Stimulated activated CD8-positive, alpha-beta memory T cell treated with anti-CD3 and anti-CD28 coated beads, Interleukin-2, amount 100 ng/mL, for 1 hour (primary cell): Measurements from ENCODE around the gene CHAMP1.

Experiments used
- DNase-seq, 2 donors: peaks; one replicate each; pipeline ENCODE4 v3.0.0-alpha.2; 2020; ENCODE audit warnings: low read depth in 2 of 2

Gene CHAMP1, protein sequence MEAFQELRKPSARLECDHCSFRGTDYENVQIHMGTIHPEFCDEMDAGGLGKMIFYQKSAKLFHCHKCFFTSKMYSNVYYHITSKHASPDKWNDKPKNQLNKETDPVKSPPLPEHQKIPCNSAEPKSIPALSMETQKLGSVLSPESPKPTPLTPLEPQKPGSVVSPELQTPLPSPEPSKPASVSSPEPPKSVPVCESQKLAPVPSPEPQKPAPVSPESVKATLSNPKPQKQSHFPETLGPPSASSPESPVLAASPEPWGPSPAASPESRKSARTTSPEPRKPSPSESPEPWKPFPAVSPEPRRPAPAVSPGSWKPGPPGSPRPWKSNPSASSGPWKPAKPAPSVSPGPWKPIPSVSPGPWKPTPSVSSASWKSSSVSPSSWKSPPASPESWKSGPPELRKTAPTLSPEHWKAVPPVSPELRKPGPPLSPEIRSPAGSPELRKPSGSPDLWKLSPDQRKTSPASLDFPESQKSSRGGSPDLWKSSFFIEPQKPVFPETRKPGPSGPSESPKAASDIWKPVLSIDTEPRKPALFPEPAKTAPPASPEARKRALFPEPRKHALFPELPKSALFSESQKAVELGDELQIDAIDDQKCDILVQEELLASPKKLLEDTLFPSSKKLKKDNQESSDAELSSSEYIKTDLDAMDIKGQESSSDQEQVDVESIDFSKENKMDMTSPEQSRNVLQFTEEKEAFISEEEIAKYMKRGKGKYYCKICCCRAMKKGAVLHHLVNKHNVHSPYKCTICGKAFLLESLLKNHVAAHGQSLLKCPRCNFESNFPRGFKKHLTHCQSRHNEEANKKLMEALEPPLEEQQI

DNA sequence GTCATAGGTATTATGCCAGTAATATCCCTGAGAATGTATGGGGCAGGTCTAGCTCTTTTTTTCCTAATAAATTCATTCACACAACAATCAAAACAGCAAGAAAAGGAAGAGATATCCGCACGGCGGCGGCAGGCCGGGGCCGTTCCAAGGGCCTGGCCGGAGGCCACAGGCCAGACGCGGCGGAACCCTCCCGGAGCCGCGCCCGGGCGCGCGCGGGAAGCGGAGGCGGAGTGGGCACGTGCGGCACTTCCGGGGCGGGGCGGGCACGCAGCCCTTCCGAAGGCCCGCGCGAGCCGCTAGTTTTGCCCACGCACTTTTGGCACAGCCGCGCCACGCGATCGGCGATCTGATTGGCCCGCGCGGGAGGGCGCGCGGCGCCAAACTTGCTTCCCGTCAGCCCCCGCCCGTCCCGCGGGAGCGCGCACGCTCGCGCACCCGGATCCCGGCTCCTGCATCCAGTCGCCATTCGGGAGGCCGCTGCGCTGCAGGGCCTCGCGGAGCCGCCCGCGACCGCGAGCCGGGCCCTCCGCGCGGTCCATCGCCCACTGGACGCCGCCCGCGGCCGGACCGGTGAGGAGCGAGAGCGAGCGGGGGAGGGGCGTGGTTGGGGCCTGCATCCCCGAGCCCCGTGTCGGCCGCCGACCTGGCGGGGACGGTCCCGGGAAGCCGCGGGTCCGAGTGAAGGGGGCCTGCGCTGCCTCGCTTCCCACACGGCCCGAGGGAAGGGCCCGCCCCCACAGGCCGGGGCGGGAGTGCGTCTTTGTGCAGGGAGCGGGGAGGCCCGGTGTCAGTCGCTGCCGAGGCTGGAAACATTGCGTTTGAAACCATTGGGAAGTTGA is at the start of gene CHAMP1:
Gene CHAMP1, plus strand, starts transcription at position 430 of the 839 bp plus-strand sequence. CDS start 9,340 bp downstream, outside the sequence.
- DNase-seq, result peak; percentile 79 to 81

DNA sequence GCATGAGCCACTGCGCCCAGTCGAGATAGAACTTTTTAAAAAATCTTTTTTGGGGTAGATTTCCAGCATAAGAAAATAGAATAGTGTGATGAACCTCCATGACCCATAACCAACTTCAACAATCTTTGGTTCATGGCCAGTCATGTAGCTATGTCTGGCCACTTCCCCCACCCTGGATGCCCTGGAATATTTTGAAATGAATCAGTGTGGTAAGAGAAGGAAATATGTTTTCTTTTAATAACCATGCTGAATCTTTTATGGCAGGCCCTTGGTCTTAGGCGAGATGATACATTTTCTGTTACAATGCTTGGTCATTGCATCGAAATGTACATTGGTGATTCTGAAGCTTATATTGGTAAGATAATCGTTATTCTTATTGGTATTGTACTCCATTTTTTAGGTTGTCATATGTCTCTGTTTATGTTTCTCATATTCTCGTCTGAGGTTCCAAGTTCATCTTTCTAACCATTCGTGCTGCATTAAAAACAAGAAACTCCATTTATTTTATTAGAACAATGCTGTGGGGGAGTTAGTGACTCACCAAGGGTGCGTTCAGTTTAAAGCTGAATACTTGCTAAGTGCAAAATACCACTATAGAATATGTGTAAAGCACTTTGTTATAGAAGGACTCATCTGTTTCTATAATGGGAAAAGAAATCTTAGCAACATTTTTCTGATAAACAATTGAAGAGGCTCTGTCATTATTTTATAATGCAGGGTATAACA is 49.3 kb upstream of the CHAMP1 start:
- no peak for DNase-seq

DNA sequence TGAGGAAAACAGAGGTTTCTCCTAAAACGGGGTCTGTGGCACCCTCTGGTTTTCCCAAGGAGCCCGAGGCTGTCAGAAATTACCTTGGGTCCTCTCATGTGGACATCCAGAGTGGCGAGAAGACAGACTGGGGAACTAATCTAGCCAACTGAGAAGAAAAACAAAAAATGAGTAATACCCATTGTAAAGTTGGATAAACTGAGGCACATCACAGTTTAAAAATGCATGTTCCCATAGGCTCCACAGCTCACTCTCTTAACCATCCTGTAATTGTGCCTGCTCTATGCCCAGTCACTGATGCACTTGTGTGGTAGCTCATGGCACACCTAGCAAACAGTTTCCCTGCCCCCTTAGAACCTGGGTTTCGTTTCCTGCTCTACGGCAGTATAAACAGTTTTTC is 48.1 kb upstream of the CHAMP1 start:
- no peak for DNase-seq

DNA sequence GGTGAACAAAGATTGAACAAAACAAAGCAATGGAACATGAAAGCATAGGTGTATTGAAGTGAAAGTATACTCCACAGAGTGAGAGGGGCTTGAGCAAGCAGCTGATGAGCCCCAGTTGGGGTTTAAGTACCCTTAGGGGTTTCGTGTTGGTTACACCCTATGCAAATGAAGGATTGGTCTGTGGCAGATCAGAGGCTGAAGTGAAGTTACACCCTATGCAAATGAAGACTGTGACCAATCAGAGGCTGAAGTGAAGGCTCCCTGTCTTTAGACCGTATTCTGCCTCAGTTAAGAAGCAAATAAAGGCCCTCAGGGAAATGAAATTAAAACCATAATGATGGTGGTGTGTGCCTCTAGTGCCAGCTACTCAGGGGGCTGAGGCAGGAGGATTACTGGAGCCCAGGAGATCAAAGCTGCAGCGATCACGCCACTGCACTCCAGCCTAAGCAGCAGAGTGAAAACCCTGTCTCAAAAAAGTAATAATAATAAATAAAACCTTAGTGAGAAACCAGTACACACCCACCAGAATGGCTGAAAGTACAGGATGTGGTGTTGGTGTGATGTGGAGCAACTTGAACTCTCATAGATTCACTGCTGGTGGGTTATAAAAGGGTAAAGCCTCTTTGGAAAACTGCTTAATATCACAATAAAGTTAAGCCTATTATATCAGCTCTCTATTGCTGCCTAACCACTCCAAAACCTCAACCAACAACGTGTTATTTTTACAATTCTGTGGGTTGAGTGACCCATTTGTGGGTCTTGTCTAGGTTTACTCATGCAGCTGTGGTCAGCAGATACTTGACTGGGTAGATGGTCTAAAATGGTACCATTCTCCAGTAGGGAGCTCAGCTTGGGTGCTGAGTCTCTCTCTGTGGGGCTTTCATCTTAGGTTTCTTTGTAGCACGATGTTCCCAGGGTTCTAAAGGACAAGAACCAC is 45.7 kb upstream of the CHAMP1 start:
- no peak for DNase-seq

DNA sequence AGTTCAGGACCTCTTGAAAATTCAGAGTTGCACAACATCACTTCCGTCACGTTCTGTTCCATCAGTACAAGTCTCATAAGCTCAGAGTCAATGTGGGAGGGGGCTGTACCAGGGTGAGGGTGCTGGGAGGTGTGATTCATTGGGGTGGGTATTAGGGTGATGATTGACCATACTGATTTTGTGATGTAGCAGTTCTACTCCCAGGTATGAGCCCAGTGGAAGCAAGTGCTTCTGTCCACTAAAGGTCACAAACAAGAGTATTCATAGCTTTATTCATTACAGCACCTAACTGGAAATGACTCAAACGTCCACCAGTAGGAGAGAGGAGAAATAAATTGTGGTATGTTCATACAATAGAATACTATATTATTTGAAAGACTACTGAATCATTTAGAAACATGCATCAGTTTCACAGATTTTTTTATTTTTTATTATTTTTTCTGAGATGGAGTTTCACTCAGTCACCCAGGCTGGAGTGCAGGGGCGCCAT is 45.0 kb upstream of the CHAMP1 start:
- DNase-seq, result no peak

DNA sequence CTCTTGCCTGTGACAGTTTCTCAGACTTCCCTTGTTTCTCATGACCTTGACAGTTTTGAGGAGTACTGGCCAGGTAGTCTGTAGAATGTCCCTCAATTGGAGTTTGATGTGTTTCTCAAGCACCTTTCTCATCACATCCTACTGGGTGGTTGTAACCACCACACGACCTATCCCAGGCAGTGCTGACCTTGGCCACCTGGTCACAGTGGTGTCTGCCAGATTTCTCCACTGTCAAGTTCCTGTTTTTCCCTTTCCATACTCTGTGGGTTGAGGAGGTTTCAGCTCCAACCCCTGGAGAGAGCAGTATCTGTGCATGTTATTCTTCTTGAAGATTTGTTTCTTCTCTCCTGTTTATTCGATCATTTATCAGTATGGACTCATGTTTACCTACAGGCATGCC is 41.3 kb upstream of the CHAMP1 start:
- no peak for DNase-seq

DNA sequence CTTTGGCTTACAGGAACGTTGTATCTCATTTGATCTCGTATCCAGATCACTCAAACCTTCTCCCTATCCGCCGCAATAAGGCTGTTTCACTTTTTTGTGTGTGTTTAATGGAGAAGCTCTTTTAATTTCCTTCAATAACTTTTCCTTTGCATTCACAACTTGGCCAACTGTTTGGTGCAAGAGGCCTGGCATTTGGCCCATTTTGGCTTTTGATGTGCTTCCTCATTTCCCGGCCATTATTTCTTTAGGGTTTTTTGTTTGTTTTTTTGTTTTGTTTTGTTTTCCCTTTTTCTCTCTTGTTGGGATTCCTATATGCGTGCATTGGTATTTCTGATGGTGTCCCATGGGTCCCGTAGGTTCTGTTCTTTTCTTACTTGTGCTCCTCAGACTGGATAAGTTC is 39.0 kb upstream of the CHAMP1 start:
- no peak for DNase-seq

DNA sequence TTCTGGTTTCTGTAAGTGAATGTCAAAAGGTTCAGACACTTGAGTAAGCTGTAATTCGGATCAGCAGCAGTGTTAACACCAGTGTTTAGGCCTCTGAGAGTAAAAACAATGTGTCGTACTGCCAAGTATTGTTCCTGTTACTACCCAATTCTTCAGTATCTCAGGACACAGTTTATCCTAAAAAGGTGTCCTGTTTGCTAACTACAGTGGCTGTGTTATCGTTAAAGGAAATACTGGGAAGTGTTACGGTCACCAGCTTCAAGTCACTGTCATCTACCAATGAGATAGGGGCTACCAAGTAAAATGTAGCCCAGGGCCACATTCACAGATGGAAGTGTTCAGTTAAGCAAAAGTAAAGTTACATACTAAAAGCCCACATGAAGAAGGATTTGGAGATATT is 35.2 kb upstream of the CHAMP1 start:
- no peak for DNase-seq

DNA sequence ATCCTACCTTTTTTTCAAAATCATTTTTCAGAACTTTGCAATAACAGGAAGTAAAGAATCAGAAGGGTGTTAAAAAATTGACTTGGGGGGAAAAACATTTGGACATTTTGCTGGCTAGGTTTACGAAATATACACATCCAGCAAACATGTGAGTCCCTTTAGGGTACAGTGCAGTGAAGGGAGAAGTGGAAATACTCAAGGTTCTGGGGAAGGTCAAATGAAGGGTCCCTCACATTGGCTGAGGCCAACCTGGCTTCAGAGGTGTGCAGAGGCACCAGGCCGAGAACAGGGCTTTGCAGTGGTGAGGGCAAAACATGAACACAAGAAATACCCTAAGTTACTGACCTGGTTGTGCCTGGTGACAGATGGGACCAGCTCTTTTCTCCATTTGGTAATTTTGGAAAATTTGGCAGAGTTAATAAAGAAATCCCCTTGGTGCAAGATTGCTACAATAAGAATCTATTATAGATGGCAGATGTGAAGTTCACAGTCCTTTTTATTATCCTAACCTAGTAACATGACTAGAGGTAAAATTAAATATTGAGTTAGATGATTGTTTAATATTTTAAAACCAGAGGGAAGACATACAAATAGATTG is 34.4 kb upstream of the CHAMP1 start:
- no peak for DNase-seq

DNA sequence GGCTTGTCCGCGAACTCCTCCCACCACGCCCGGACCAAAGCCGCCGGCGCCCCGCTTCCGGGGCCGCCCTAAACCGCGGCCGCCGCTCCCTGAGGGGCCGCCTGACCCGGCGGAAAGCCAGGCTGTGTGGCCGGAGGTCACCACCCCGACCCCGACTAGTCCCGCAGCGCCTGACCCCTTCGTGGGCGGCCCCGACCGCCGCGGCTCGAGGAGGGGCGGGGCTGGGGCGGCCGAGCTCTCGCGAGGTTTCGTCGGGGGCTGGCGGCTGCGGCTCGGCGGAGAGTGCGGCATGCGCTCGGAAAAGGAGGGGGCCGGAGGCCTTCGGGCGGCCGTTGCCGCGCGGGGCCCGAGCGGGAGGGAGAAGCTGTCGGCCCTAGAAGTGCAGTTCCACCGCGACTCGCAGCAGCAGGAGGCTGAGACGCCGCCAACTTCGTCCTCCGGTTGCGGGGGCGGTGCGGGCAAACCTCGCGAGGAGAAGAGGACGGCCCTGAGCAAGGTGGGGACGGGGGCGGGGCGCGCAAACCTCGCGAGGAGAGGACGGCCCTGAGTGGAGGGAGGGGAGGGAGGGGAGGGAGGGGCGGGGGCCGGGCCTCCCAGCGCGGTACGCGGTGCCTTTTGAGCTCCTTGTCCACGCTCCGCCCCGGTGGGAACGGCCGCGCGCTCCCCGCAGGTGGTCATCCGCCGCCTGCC is 32.8 kb upstream of the CHAMP1 start, which contains the start of gene UPF3A:
Gene UPF3A, plus strand, starts transcription at position 251 of the 690 bp plus-strand sequence. Its CDS starts 39 bp downstream, at position 290.
- peak; percentile 72 to 79 for DNase-seq

DNA sequence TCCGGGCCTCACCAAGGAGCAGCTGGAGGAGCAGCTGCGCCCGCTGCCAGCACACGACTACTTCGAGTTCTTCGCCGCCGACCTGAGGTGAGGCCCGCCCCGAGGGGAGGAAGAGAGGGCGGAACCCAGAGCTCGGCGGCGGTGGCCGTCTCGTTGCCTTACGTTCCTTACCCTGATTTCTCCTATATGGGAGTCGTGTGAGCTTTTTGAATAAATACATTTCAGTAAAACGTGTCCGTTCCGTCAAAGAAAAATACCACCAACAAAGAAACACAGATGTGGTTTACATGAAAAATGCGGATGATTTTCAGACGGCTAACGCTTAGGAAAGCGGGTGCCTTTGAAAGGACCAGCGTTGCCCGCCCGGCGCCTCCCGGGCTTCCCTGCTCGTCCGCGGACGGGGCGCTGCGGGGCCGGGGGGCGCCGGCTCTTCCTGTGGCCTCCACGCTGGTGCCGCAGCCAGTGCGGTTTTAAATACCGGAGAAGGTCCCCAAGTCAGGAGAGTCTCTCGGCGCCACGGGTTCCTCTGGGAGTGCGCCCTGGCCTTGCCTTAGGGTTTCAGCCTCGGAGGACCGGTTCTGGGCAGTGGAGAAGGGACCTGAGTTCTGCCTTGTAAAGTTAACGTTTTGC is 32.1 kb upstream of the CHAMP1 start:
- peak; percentile 33 to 47 for DNase-seq

DNA sequence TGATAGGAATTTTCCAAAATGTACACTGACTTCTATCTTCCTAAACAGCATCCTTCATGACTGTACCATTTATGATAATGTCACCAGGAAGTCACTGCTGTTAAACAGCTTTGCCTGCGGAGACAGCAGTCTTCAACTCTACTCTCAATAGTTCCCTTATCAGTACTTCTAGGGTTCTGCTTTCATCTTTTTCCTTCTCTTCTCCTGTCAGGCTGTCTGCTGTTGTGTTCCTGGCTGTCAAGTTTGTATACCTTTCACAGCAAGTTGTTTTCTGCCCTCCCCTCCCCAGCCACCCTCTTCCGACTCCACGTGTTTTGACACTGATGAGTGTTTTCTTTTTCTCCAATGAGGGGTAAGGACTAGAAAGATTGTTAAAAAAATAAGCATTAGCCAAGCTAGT is 30.7 kb upstream of the CHAMP1 start:
- DNase-seq, result no peak

DNA sequence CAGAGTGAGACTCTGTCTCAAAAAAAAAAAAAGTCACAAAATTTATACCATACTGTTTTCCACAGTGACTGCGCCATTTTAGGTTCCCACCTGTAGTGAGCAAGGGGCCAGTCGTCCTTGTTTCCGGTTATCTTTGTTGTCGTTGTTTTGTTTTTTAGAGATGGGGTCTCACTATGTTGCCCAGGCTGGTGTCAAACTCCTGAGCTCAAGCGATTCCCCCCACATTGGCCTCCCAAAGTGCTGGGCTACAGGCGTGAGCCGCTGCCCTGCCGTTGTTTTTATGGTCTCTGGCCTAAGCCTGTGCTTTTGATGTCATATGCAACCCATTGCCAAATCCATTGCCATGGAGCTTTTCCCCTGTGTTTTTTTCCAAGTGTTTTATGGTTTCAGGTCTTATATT is 29.6 kb upstream of the CHAMP1 start:
- no peak for DNase-seq

DNA sequence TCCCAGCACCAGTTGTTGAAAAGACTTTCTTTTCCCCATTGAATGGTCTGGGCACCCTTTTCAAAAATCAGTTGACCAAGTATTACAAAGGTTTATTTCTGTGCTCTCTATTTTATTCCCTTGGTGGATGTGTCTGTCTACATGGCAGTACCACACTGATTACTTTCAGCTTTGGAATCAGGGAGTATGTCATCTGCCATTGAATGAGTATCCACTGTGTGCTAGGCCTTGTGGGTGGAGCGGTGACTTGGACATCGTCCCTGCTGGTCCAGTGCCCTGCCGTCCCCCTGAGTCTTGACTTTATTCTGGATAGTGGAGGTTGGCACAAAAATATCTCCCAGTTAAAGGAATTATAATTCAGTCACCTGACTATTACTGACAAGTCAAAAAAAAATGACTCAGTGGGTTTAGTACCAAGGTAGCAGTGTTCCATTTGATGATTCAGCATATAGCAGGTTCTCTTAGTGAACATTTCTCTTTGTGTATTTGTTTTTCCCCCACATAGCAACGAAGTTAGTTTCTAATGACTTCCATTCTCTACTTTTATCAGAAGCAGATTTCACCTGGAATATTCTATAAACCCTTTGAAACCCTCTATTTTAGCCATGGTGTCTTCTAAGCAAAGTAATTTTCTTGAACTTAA is 29.0 kb upstream of the CHAMP1 start:
- no peak for DNase-seq

DNA sequence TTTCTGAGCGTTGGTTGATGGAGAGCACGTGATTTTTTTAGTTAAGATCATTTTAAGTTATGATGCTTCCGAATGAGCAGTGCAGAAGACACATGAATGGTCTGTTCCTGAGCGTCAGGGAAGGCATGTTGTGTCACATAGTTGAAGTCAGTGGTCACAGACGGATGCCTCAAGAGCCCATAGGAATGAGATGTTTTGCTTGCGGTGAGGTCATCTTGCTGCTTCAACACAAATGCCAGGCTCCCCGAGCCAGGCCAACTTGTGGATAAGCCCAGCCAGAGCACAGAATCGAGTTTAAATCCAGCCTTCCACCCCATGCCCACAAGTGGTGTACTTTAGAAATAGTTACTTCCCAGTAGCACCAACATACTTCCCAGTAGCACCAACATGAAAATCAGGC is 27.5 kb upstream of the CHAMP1 start:
- no peak for DNase-seq

DNA sequence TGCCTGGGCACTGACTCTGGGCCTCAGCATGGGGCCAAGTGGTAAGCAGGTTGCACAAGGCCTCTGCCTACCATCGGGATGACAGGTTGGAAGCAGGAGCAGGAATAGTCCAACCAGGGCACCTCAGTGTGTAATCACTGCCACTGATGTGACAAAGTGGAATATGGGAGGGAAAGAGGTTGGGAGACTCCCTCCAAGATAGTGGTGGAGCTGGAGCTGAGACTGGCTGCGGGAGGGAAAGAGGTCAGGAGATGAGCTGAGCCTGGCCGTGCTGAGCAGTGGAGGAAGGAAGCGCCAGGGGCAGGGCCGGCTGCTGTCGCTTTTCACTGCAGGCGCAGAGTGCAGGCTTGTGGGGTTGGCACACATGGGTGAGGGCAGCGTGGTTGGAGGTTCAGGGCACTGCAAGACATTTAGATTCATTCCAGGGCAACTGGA is 26.1 kb upstream of the CHAMP1 start:
- DNase-seq, result no peak

DNA sequence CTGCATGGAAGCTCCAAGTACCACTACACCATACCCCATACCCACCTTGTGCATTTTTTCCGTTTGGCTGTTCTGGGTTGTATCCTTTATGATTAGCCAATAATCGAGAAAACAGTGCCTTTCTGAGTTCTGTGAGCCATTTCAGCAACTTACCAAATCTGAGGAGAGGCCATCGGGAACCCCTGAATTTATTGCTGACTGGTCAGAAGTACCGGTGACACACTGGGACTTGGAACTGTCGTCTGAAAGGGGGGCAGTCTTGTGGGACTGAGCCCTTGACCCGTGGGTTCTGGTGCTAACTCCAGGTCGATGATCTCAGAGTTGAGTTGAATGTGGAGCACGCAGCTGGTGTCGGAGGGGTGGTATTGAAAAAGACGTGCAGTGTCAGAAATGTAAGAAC is 17.9 kb upstream of the CHAMP1 start:
- DNase-seq, result no peak

DNA sequence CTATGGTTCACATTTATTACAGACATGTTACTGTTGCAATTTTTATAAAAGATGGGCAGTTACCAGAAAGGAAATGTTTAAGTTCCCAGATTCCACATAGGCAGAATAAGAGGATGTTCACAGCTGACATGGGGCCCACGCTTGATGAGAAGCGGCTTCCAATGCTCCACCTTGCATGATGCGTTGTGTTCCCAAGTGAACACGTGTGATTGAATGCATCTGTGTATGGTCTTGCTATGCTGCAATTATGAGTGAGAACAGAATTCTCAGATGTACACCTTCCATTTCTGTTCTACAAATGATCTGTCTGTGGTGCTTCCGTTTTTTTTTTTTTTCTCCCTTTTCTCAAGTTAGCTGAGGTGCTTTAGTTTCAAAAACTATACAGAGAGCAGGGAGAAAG is 17.4 kb upstream of the CHAMP1 start:
- no peak for DNase-seq
